HG03175 (cell line): ENCODE measurements around the gene TYW1B.
"Not testable (repeated sequence)": the region's sequence is repeated elsewhere in the genome, so short reads cannot be mapped to it uniquely, and the experiment has no call there.

Experiments used
- ATAC-seq: cut with Tn5 transposase; IDR thresholded peaks from one replicate; pipeline ENCODE4 v1.9.1; 2021; ENCODE audit warnings: mild to moderate bottlenecking, moderate library complexity; ENCODE audit not compliant: unreplicated experiment

TYW1B gene

GRCh38 chr7:72760602-72761001, 67.4 kb downstream of the TYW1B start:
- ATAC-seq = no peak

DNA sequence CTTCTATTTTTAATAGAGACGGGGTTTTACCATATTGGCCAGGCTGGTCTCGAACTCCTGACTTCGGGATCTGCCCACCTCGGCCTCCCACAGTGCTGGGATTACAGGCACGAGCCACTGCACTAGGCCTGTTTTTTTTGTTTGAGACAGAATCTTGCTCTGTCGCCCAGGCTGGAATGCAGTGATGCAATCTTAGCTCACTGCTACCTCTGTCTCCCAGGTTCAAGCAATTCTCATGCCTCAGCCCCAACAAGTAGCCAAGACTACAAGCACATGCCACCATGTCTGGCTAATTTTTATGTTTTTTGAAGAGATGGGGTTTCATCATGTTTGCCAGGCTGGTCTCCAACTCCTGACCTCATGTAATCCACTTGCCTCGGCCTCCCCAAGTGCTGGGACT, 73.7 kb downstream of the TYW1B start:
- ATAC-seq = no peak

DNA sequence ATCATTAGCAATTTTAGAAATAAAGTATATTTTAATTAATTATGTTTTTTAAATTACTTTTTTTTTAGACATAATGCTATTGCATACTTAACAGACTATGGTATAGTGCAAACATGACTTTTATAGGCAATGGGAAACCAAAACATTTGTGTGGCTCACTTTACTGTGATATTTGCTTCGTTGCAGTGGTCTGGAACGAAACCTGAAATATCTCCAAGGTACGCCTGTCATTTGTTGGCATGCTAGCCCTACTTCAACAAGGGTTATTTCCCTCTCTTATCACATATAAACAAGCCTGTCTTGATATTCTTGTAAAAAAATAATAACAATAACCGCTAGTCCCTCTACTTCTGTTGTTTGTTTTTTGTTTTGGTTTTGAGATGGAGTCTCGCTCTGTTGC, 74.2 kb downstream of the TYW1B start:
- no peak for ATAC-seq

- not testable (repeated sequence) for ATAC-seq
These were observed 74.8 kb downstream of the TYW1B start for GRCh38 chr7:72753229-72753628.

DNA sequence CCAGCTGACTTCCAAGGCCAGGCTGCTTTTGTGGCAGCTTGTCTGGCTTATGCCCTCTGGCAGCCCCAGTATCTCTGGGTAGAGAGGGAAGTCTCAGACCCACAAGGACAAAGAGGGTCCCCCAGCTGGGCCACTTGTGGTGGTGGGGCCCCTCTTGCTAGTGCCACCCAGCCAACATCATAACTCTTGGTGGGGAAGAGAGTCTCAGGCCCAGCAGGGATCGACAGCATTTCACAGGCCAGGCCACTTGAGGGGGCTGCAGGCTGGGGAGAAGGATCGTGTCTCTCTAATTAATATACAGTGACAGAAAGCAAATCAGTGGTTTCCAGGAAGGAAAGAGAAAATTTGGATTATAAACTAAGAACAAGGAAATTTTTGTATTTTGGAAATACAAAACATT, 76.0 kb downstream of the TYW1B start:
- no peak for ATAC-seq

DNA sequence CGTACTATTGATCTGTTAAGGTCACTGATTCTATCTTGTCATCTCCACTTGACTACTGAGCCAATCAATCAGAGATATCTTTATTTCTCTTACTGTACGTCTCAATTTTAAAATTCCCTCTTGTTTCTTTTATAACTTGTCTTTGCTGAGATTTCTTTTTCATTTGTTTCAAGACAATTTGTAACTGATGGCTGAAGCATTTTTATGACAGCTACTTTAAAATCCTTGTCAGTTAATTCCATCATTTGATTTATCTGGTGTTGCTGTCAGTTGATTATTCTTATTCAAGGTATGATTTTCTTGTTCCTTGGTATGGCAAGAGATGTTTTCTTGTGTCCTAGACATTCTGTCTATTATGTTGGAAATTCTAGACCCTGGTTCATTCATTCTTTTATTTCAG, 76.6 kb downstream of the TYW1B start:
- ATAC-seq = no peak

GRCh38 chr7:72748649-72749048, 79.4 kb downstream of the TYW1B start:
- ATAC-seq = not testable (repeated sequence)

GRCh38 chr7:72744244-72744926, 83.6 kb downstream of the TYW1B start:
- ATAC-seq = not testable (repeated sequence)

DNA sequence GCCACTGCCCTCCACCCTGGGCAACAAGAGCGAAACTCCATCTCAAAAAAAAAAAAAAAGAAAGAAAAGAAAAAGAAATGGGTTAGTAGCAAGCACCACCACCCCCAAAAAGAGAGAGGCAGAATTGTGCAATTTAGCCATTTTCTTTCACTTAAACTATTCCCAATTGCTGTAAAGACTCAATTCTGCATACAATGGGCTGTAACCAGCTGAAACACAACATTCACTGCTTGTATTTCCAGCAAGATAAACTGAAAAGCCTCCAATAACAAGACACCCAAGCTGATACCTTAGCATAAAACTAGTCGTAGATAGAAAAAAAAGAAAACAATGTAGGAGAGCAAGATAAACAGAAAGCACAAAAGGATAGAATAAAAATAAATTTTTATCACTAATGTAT, 84.2 kb downstream of the TYW1B start:
- ATAC-seq = not testable (repeated sequence)

DNA sequence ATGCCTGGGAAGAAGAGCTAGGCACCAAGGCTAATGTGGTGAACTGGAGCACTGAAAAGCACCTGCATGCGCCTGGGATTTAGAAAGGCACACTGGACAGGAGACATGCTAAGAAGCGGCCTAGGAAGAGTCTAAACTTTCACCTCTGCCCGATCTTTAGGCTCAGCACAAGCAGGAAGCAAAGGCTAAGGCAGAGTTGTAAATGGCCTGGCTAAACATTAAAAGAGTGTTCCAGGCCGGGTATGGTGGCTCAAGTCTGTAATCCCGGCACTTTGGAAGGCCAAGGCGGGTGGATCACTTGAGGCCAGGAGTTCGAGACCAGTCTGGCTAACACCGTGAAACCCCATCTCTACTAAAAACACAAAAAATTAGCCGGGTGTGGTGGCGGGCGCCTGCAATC, 88.3 kb downstream of the TYW1B start:
- not testable (repeated sequence) for ATAC-seq

DNA sequence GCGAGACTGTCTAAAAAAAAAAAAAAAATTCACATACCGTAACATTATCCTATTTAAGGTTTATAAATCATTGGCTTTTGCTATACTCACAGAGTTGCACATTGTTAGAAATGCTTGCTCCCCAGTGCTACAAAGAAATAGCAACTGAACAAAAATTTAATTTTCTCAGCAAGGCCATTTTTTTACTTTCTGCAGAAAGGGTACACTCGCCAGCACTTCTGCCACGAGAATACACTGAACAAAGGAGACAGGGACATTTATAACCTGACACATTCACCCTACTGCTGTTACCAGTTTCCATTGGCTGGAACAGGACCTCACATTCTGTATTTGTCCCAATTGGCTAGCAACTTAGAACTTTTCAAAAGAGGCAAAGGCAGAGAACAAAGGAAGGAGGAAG, 92.1 kb downstream of the TYW1B start:
- ATAC-seq = not testable (repeated sequence)

DNA sequence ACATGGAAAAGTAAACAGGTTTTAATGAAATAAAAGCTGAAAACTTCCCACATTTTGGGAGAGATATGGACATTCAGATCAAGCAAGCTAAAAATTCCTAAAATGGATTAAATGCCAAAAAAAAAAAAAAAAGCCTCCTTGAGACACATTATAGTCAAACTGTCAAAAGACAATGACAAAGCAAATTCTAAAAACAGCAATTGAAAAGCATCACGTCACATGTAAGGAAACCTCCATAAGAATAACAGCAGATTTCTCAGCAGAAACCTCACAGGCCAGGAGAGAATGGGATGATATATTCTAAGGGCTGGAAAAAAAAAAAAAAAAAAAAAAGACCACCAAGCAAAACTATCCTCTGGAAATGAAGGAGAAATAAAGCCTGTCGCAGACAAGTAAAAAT, 97.2 kb downstream of the TYW1B start:
- ATAC-seq = not testable (repeated sequence)

- not testable (repeated sequence) for ATAC-seq
These were observed 97.6 kb downstream of the TYW1B start for GRCh38 chr7:72730384-72730783.

DNA sequence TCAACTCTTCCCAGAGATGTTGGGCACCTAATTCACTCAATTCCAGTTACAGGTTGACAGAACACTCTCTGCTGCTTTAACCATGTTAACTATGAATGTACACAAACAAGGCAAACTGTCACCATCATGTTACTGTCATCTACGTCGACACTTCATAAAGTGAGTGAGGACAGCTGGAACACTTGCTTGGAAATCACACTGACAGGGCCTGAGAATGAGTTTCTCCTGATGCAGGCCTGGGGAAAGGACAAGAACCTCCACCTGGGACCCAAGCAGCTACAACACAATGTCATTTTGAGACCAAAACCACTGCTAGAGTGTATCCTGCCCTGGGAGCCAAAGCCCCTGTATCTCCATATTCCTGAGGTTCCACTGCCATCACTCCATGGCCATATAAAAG, 98.9 kb downstream of the TYW1B start:
- ATAC-seq = not testable (repeated sequence)

- ATAC-seq = not testable (repeated sequence)
These were observed 105.3 kb downstream of the TYW1B start for GRCh38 chr7:72722694-72723093.

- not testable (repeated sequence) for ATAC-seq
These were observed 107.1 kb downstream of the TYW1B start for GRCh38 chr7:72720890-72721289.

GRCh38 chr7:72717252-72717774, 110.7 kb downstream of the TYW1B start:
- ATAC-seq = not testable (repeated sequence)

- not testable (repeated sequence) for ATAC-seq
These were observed 116.1 kb downstream of the TYW1B start for GRCh38 chr7:72711927-72712326.

DNA sequence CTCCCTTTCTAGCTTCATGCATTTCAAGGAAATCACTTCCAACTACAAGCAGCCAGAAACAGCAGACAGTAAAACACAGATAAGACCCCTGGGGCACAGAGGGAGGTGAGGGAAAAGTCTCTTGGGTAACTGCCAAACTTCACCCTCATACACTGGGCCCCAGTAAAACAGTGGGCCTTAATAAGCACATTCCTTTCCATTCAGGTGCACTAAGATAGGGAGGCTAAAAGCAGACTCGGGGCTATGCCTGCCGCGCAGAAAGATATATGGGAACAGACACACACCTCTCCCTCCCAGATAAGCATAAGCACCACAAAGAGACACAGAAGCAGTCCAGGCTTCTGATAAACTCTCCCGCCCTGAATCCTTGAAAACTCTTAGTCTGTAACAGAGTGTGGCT, 117.0 kb downstream of the TYW1B start:
- ATAC-seq = no peak

GRCh38 chr7:72709909-72710308, 118.1 kb downstream of the TYW1B start:
- ATAC-seq = no peak

GRCh38 chr7:72708371-72709050, 119.5 kb downstream of the TYW1B start:
- ATAC-seq = not testable (repeated sequence)

DNA sequence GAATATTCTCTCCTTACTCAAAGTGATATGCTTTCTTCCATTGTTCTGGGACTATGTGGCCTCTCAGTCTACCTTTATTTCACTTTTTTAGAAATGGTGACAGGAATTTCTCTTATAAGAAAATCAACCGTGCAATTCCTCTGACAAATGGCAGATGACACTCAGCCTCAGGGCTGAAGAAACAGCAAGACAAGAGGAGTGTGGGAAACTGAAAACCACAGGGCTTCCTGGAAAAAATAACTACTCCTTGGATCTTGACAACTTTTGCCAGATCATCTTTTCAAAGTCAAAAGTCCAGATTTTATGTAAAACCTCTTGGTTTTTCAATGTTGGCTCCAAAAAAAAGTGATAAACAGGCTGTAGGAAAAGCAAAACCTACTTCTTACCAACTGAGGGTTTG, 121.5 kb downstream of the TYW1B start:
- ATAC-seq = no peak
